DND-41 (cell line): ENCODE results near the gene MIGA1.
"Not testable (repeated sequence)": the region's sequence is repeated elsewhere in the genome, so short reads cannot be mapped to it uniquely, and the experiment has no call there.

ENCODE experiments used
- ATAC-seq: fragments of 200-7000 bp; cut with Tn5 transposase; 3 replicates; pipeline ENCODE4 v1.9.1; 2021; ENCODE audit warnings: low read depth; ENCODE audit not compliant: insufficient read depth
- DNase-seq: peaks from one replicate; pipeline ENCODE4 v3.0.0-alpha.2; 2020
- H2AFZ ChIP-seq: 2 replicates; pipeline ENCODE4 v1.6.0; 2012; ENCODE audit warnings: low read depth, low read length
- H3K27ac ChIP-seq: 2 replicates; pipeline ENCODE4 v1.5.1; 2012; ENCODE audit warnings: low read length, inconsistent platforms
- H3K27me3 ChIP-seq: fragments of 200-600 bp; sonication (generic); 2 replicates; pipeline ENCODE4 v1.6.0; 2012; ENCODE audit warnings: low read length, mild to moderate bottlenecking, inconsistent platforms; ENCODE audit not compliant: insufficient read depth, poor library complexity
- H3K36me3 ChIP-seq: 2 replicates; pipeline ENCODE4 v1.5.1; 2012; ENCODE audit warnings: low read length, inconsistent platforms; ENCODE audit not compliant: insufficient read depth
- H3K4me1 ChIP-seq: 2 replicates; pipeline ENCODE4 v1.5.1; 2012; ENCODE audit warnings: mild to moderate bottlenecking, low read length; ENCODE audit not compliant: insufficient read depth
- H3K4me2 ChIP-seq: 2 replicates; pipeline ENCODE4 v1.6.0; 2012; ENCODE audit warnings: mild to moderate bottlenecking, moderate library complexity, low read length, inconsistent platforms; ENCODE audit not compliant: insufficient read depth
- H3K4me3 ChIP-seq, 2 experiments: fragments of 200-600 bp in 1 of 2; shearing (Covaris generic) in 1 of 2; 2 replicates each; pipeline ENCODE4 v1.5.1; 2012 to 2016; ENCODE audit warnings: inconsistent platforms in 2 of 2, low read length in 2 of 2, mild to moderate bottlenecking in 2 of 2, low read depth in 1 of 2, moderate library complexity in 1 of 2
- H3K79me2 ChIP-seq: 2 replicates; pipeline ENCODE4 v1.6.0; 2012; ENCODE audit warnings: low read length, inconsistent platforms; ENCODE audit not compliant: insufficient read depth
- H3K9ac ChIP-seq: 2 replicates; pipeline ENCODE4 v1.6.0; 2012; ENCODE audit warnings: low read depth, mild to moderate bottlenecking, inconsistent platforms, low read length, moderate library complexity
- H3K9me3 ChIP-seq: 2 replicates; pipeline ENCODE4 v1.5.1; 2012; ENCODE audit warnings: low read length, moderate library complexity, mild to moderate bottlenecking, inconsistent platforms; ENCODE audit not compliant: insufficient read depth, severe bottlenecking
- H4K20me1 ChIP-seq: 2 replicates; pipeline ENCODE4 v1.6.0; 2012; ENCODE audit warnings: low read length; ENCODE audit not compliant: insufficient read depth
- EZH2 ChIP-seq: IDR thresholded peaks from 3 replicates; pipeline ENCODE4 v1.6.1; 2012; ENCODE audit warnings: borderline replicate concordance, low read depth, mild to moderate bottlenecking, moderate library complexity, low read length, inconsistent platforms; ENCODE audit not compliant: severe bottlenecking
- TF ChIP-seq, protein P1 (sequence below): IDR thresholded peaks from 2 replicates; pipeline ENCODE4 v1.5.1; 2012; ENCODE audit warnings: borderline replicate concordance, low read length, moderate library complexity, mild to moderate bottlenecking; ENCODE audit not compliant: poor library complexity, severe bottlenecking; ENCODE audit errors: extremely low read depth

The MIGA1 gene

DNA sequence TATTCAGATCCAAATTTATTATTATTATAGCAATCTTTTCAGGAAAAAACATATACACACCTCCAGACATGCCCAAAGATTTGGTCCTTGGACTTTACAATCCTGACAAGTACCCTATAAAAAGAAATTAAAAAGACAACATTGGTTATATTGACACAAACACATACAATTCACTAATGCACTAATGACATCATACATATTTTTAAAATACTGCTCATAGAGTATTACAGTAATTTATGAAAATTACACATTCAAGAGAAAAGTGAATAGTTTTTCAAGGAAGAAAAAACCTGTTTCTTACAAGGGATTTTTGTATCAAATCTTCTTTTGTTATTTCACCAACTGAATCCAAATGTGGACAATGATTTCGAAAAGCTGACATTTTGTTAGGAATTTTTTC is 38.1 kb upstream of the MIGA1 start:
- H3K27ac ChIP-seq, result no peak overlapping the region
- peaks cover 41% of the 10 kb centered on the region for H3K36me3 ChIP-seq
- no peak overlapping the region for H2AFZ ChIP-seq
- TF ChIP-seq, protein P1, sequence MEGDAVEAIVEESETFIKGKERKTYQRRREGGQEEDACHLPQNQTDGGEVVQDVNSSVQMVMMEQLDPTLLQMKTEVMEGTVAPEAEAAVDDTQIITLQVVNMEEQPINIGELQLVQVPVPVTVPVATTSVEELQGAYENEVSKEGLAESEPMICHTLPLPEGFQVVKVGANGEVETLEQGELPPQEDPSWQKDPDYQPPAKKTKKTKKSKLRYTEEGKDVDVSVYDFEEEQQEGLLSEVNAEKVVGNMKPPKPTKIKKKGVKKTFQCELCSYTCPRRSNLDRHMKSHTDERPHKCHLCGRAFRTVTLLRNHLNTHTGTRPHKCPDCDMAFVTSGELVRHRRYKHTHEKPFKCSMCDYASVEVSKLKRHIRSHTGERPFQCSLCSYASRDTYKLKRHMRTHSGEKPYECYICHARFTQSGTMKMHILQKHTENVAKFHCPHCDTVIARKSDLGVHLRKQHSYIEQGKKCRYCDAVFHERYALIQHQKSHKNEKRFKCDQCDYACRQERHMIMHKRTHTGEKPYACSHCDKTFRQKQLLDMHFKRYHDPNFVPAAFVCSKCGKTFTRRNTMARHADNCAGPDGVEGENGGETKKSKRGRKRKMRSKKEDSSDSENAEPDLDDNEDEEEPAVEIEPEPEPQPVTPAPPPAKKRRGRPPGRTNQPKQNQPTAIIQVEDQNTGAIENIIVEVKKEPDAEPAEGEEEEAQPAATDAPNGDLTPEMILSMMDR, result no peak
- no peak for TF ChIP-seq EZH2
- ATAC-seq, result no peak
- H3K4me2 ChIP-seq, result no peak overlapping the region
- no peak overlapping the region for H3K9ac ChIP-seq
- H3K27me3 ChIP-seq, result no peaks in the 10 kb centered on the region
- H3K4me1 ChIP-seq, result no peaks in the 10 kb centered on the region
- H3K79me2 ChIP-seq, result peaks cover 47% of the 10 kb centered on the region
- no peak for DNase-seq
- H3K4me3 ChIP-seq, result no peak overlapping the region
- H4K20me1 ChIP-seq, result peaks cover 16% of the 10 kb centered on the region
- H3K9me3 ChIP-seq, result no peaks in the 10 kb centered on the region

DNA sequence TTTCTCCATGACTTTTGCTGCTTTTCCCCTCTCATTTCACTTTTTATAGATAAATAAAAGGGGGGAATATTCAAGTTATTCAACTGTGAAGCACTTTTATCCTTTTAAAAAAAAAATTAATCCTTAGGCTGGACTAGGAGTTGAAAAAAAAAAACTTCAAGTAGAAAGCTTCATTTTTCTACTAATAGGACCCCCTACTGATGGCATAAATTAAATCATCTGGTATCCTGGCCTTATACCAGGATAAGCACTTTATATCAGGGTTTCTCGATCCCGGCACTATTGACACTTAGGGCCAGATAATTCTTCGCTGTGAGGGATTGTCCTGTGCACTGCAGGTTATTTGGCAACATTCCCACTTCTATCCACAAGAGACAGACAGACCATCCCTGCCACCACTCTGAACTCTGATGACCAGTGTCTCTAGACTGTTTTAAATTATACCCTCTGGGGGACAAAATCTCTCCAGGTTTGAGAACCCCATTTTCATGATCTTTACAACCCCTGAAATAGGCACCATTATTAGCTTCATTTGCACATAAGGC is 37.4 kb upstream of the MIGA1 start:
- Histone ChIP-seq H3K27me3 (no peaks in the 10 kb centered on the region), H4K20me1 (peaks cover 16% of the 10 kb centered on the region), H3K4me2 (no peak overlapping the region), H3K27ac (no peak overlapping the region), H3K9ac (no peak overlapping the region), H3K36me3 (peaks cover 35% of the 10 kb centered on the region), H3K4me3 (no peak overlapping the region), H3K9me3 (no peaks in the 10 kb centered on the region), H3K79me2 (peaks cover 51% of the 10 kb centered on the region), H2AFZ (no peak overlapping the region), H3K4me1 (no peaks in the 10 kb centered on the region)
- TF ChIP-seq, protein P1, result no peak
- TF ChIP-seq EZH2, result no peak
- DNase-seq (no peak), ATAC-seq (no peak)

DNA sequence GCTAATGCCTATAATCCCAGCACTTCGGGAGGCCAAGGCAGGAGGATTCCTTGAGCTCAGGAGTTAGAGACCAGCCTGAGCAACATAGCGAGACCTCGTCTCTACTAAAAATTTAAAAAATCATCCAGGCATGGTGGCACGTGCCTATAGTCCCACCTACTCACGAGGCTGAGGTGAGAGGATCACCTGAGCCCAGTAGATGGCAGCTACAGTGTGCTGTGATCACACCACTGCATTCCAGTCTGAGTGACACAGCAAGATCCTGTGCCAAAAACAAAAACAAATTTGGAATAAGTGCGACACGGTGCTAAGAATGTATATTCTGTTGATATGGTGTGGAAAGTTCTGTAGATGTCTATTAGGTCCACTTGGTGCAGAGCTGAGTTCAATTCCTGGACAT is 34.9 kb upstream of the MIGA1 start:
- DNase-seq (no peak), ATAC-seq (no peak)
- Histone ChIP-seq H3K79me2 (peaks cover 75% of the 10 kb centered on the region), H4K20me1 (peaks cover 38% of the 10 kb centered on the region), H3K4me3 (no peak overlapping the region), H2AFZ (no peak overlapping the region), H3K27ac (no peak overlapping the region), H3K36me3 (peaks cover 17% of the 10 kb centered on the region; the same call in 1 of the 2 replicates), H3K27me3 (no peaks in the 10 kb centered on the region), H3K9me3 (no peaks in the 10 kb centered on the region), H3K9ac (no peak overlapping the region), H3K4me2 (no peak overlapping the region), H3K4me1 (no peaks in the 10 kb centered on the region)
- TF ChIP-seq, protein P1, result no peak
- TF ChIP-seq EZH2, result no peak

DNA sequence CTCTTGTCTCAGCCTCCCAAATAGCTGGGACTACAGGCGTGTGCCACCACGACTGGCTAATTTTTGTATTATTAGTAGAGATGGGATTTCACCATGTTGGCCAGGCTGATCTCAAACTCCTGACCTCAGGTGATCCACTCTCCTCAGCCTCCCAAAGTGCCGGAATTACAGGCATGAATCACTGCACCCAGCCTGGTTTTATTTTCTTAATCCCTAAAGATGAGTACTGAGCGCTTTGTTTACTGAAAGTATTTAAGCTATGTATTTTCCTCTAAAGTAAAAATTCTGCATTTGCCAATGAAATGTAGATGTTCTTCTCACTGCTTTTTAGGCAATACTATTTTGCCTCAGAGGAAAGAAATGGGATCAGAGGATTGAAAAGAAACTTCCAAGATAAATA is 30.0 kb upstream of the MIGA1 start:
- not testable (repeated sequence) for H3K27me3 ChIP-seq, H3K4me1 ChIP-seq, H3K9ac ChIP-seq, H3K4me3 ChIP-seq, DNase-seq, H2AFZ ChIP-seq, ATAC-seq, H3K9me3 ChIP-seq, H3K36me3 ChIP-seq, H3K4me2 ChIP-seq, H3K27ac ChIP-seq
- peaks cover 88% of the 10 kb centered on the region for H3K79me2 ChIP-seq
- peaks cover 55% of the 10 kb centered on the region for H4K20me1 ChIP-seq
